Smooth muscle cell (in vitro differentiated cells): ENCODE data around the gene C1R. TPM values are rescaled to one million over a fixed set of nuclear protein-coding genes. Genes with fewer than 3 reads are reported as not detected.
"Not testable (repeated sequence)": the region's sequence is repeated elsewhere in the genome, so short reads cannot be mapped to it uniquely, and the experiment has no call there.

Source experiments
- DNase-seq: peaks from one replicate; lab custom pipeline; 2025; ENCODE audit not compliant: unreplicated experiment; lab: John Stamatoyannopoulos, UW
- H2AFZ ChIP-seq: fragments of 200-600 bp; sonication (generic); 2 replicates; pipeline ENCODE4 v1.6.0; 2016; ENCODE audit warnings: antibody characterized with exemption, low read depth, mild to moderate bottlenecking
- H3F3A ChIP-seq: fragments of 200-600 bp; sonication (generic); 2 replicates; pipeline ENCODE4 v1.6.0; 2017; ENCODE audit warnings: antibody characterized with exemption, low read depth
- H3K27ac ChIP-seq: fragments of 200-600 bp; sonication (generic); 2 replicates; pipeline ENCODE4 v1.5.1; 2016; ENCODE audit warnings: low read depth, mild to moderate bottlenecking
- H3K27me3 ChIP-seq: fragments of 200-600 bp; sonication (generic); 2 replicates; pipeline ENCODE4 v1.6.1; 2016; ENCODE audit warnings: low read depth, mild to moderate bottlenecking
- H3K36me3 ChIP-seq: fragments of 200-600 bp; sonication (generic); 2 replicates; pipeline ENCODE4 v1.5.1; 2016; ENCODE audit warnings: low read depth
- H3K4me1 ChIP-seq: fragments of 200-600 bp; sonication (generic); 2 replicates; pipeline ENCODE4 v1.5.1; 2016; ENCODE audit warnings: low read depth
- H3K4me2 ChIP-seq: fragments of 200-600 bp; sonication (generic); 2 replicates; pipeline ENCODE4 v1.6.0; 2016; ENCODE audit warnings: mild to moderate bottlenecking
- H3K4me3 ChIP-seq: fragments of 200-600 bp; sonication (generic); 2 replicates; pipeline ENCODE4 v1.5.1; 2016; ENCODE audit warnings: mild to moderate bottlenecking
- H3K79me2 ChIP-seq: fragments of 200-600 bp; sonication (generic); 2 replicates; pipeline ENCODE4 v1.6.0; 2016; ENCODE audit warnings: low read depth, mild to moderate bottlenecking
- H3K9ac ChIP-seq: fragments of 200-600 bp; sonication (generic); 2 replicates; pipeline ENCODE4 v1.6.0; 2016; ENCODE audit warnings: low read depth
- H3K9me3 ChIP-seq: fragments of 200-600 bp; sonication (generic); replicated peaks from 2 replicates; pipeline ENCODE4 v1.5.1; 2016; ENCODE audit warnings: low read depth
- H4K20me1 ChIP-seq: fragments of 200-600 bp; sonication (generic); 2 replicates; pipeline ENCODE4 v1.6.0; 2016; ENCODE audit warnings: low read depth
- CTCF ChIP-seq: fragments of 200-600 bp; sonication (generic); IDR thresholded peaks from 2 replicates; pipeline ENCODE4 v1.5.1; 2017; ENCODE audit warnings: borderline replicate concordance, mild to moderate bottlenecking, antibody characterized with exemption; ENCODE audit not compliant: insufficient read depth, poor library complexity, severe bottlenecking
- WGBS: methylation state at CpG from one replicate; pipeline ENCODE4 v1.1.7; 2016; ENCODE audit warnings: low lambda C conversion rate; 5-methylcytosine and 5-hydroxymethylcytosine counted together
- polyA plus RNA-seq: library from polyadenylated mRNA; unstranded; fragments of >200 nt; fragmentation: Nextera tagmentation; extraction: Ambion mirVana; gene quantifications from 2 replicates; pipeline ENCODE4 v1.2.1, GENCODE V29; 2016
- total RNA-seq: library from RNA; depleted of rRNA; stranded (reverse); fragments of >200 nt; gene quantifications from 2 replicates; pipeline ENCODE4 v1.2.3, GENCODE V29; 2014

The C1R gene
- total and polyA plus RNA-seq, 2 experiments from 2014 or later: 51.2 to 83.8 TPM

- no peak overlapping the region for H3K4me3 ChIP-seq
- 94% methylated on average over 9 of the region's 9 CpGs for WGBS
- no peak for DNase-seq
- H3K4me2 ChIP-seq: no peak overlapping the region
- H3F3A ChIP-seq: no peaks in the 10 kb centered on the region
- H3K79me2 ChIP-seq: no peaks in the 10 kb centered on the region
- no peaks in the 10 kb centered on the region for H4K20me1 ChIP-seq
- H3K27me3 ChIP-seq: no peaks in the 10 kb centered on the region
- no peaks in the 10 kb centered on the region for H3K36me3 ChIP-seq
- H3K27ac ChIP-seq: no peak overlapping the region
- no peak overlapping the region for H2AFZ ChIP-seq
- no peak for TF ChIP-seq CTCF
- H3K9me3 ChIP-seq: no peaks in the 10 kb centered on the region
- H3K9ac ChIP-seq: no peak overlapping the region
- H3K4me1 ChIP-seq: no peaks in the 10 kb centered on the region
These were observed 33.3 kb downstream of the C1R start for GRCh38 chr12:7058850-7059395.

DNA sequence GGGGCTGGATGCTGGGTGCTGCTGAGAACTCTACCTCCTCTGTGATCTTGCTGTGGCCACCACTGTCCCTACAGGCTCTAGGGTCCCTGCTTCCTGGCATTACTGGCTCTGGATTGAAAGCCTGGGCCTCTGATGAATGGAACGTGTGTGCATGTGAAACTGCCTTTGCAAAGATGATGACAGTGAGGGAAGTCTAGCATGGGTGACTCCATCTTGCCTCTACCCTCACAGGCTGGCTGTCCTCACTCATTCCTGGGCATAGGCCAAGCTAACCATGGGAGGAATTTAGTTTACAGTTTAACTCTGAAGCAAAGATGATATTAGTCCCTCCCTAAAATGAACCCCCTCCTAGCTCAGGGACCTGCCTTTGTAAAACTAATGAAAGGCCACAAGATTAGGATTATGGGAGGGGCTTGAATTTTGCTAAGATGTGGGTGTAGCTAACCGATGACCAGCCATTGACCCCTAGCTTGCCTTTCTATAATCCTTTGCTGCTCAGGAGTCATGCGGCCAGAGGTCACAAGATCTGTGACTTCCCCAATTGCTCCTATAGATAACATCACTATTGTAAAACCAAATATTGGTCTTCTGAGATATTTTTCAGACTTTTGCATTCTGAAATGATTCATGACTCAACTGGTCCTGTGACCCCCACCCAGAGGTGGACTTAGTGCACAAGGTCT is 33.9 kb downstream of the C1R start:
- TF ChIP-seq CTCF: no peak
- H2AFZ ChIP-seq: no peak overlapping the region
- WGBS: 88% methylated on average over 3 of the region's 3 CpGs

DNA sequence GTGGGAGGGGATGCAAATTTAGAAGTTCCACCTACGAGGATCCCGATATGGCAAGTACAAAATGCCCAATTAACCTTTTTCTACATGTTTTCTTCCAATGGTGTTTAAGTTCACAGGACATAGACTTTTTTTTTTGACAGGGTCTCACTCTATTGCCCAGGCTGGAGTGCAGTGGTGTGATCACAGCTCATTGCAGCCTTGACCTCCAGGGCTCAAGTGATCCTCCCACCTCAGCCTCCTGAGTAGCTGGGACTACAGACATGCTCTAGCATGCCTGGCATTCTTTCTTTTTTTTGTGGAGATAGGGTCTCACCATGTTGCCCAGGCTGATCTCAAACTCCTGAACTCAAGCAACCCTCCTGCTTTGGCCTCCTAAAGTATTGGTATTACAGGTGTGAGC is 36.5 kb downstream of the C1R start:
- not testable (repeated sequence) for H3K9ac ChIP-seq, H3K79me2 ChIP-seq, DNase-seq, H3K4me3 ChIP-seq, H2AFZ ChIP-seq, H3K27me3 ChIP-seq, H3K4me2 ChIP-seq, H3K27ac ChIP-seq, H3F3A ChIP-seq, H3K4me1 ChIP-seq, H3K9me3 ChIP-seq, H3K36me3 ChIP-seq, H4K20me1 ChIP-seq
- 96% methylated on average over 2 of the region's 2 CpGs for WGBS

More for the DNA sequence above, 33.9 kb downstream of the C1R start:
- Histone ChIP-seq H3K4me2 (no peak overlapping the region), H3K4me3 (no peak overlapping the region), H3K27ac (no peak overlapping the region), H3K36me3 (no peaks in the 10 kb centered on the region), H3K79me2 (no peaks in the 10 kb centered on the region), H3K4me1 (no peaks in the 10 kb centered on the region), H3K9ac (no peak overlapping the region), H3K27me3 (no peaks in the 10 kb centered on the region), H4K20me1 (no peaks in the 10 kb centered on the region), H3K9me3 (no peaks in the 10 kb centered on the region), H3F3A (no peaks in the 10 kb centered on the region)
- no peak for DNase-seq

- Histone ChIP-seq H3K9ac (no peak overlapping the region), H3K27me3 (no peaks in the 10 kb centered on the region)
- WGBS: 90% methylated on average over 4 of the region's 4 CpGs
These were observed 37.3 kb downstream of the C1R start for GRCh38 chr12:7054925-7055324.

GRCh38 chr12:7049973-7050372 is 42.3 kb downstream of the C1R start:
- H3F3A ChIP-seq, H3K4me3 ChIP-seq, H3K27ac ChIP-seq, H3K79me2 ChIP-seq, H3K4me2 ChIP-seq, DNase-seq, H4K20me1 ChIP-seq, H3K9ac ChIP-seq, H3K36me3 ChIP-seq, H3K27me3 ChIP-seq, H3K4me1 ChIP-seq, H3K9me3 ChIP-seq, H2AFZ ChIP-seq: not testable (repeated sequence)
- WGBS: 92% methylated on average over 3 of the region's 3 CpGs

More at GRCh38 chr12:7054925-7055324, 37.3 kb downstream of the C1R start:
- no peaks in the 10 kb centered on the region for H3K9me3 ChIP-seq
- no peak overlapping the region for H3K27ac ChIP-seq
- no peaks in the 10 kb centered on the region for H3F3A ChIP-seq
- H3K4me1 ChIP-seq: no peaks in the 10 kb centered on the region
- no peak for TF ChIP-seq CTCF
- no peaks in the 10 kb centered on the region for H3K79me2 ChIP-seq
- no peak overlapping the region for H2AFZ ChIP-seq
- no peaks in the 10 kb centered on the region for H3K36me3 ChIP-seq
- no peak overlapping the region for H3K4me3 ChIP-seq
- DNase-seq: no peak
- H3K4me2 ChIP-seq: no peak overlapping the region
- H4K20me1 ChIP-seq: no peaks in the 10 kb centered on the region

- not testable (repeated sequence) for H3K4me2 ChIP-seq, H3K9ac ChIP-seq, H3K36me3 ChIP-seq, H3K27me3 ChIP-seq, H3F3A ChIP-seq, H3K4me1 ChIP-seq, H3K4me3 ChIP-seq, DNase-seq, H4K20me1 ChIP-seq, H3K79me2 ChIP-seq, H3K9me3 ChIP-seq, H3K27ac ChIP-seq, H2AFZ ChIP-seq
- WGBS: 92% methylated on average over 10 of the region's 10 CpGs
These were observed 42.7 kb downstream of the C1R start for GRCh38 chr12:7049445-7049951.
